DOHH2 (cell line): ENCODE results near the gene CACNA1A.

Experiments
- H3F3A ChIP-seq: fragments of 200-600 bp; sonication (generic), shearing (Covaris generic); 2 replicates; pipeline ENCODE4 v1.6.0; 2016; ENCODE audit warnings: antibody characterized with exemption, mild to moderate bottlenecking; ENCODE audit not compliant: control insufficient read depth, insufficient read depth
- H3K27ac ChIP-seq: fragments of 200-600 bp; sonication (generic); 2 replicates; pipeline ENCODE4 v1.5.1; 2014; ENCODE audit warnings: low read depth, mild to moderate bottlenecking, low read length, moderate library complexity
- H3K27me3 ChIP-seq: fragments of 200-600 bp; sonication (generic); 2 replicates; pipeline ENCODE4 v1.6.1; 2014; ENCODE audit warnings: mild to moderate bottlenecking, low read length, mixed read lengths; ENCODE audit not compliant: control insufficient read depth
- H3K36me3 ChIP-seq: fragments of 200-600 bp; sonication (generic); 2 replicates; pipeline ENCODE4 v1.6.1; 2014; ENCODE audit warnings: mild to moderate bottlenecking, low read length, moderate library complexity, mixed read lengths; ENCODE audit not compliant: control insufficient read depth
- H3K4me1 ChIP-seq: fragments of 200-600 bp; sonication (generic); 2 replicates; pipeline ENCODE4 v1.6.1; 2014; ENCODE audit warnings: mild to moderate bottlenecking, low read length, mixed read lengths; ENCODE audit not compliant: control insufficient read depth
- H3K4me2 ChIP-seq: fragments of 200-600 bp; sonication (generic); 2 replicates; pipeline ENCODE4 v1.6.0; 2014; ENCODE audit warnings: mild to moderate bottlenecking, low read length, moderate library complexity
- H3K4me3 ChIP-seq: fragments of 200-600 bp; sonication (generic); 2 replicates; pipeline ENCODE4 v1.5.1; 2014; ENCODE audit warnings: mild to moderate bottlenecking, low read length, mixed read lengths
- H3K79me2 ChIP-seq: fragments of 200-600 bp; sonication (generic); 2 replicates; pipeline ENCODE4 v1.6.1; 2014; ENCODE audit warnings: mild to moderate bottlenecking, low read length, mixed read lengths; ENCODE audit not compliant: control insufficient read depth
- H3K9me2 ChIP-seq: fragments of 200-600 bp; sonication (generic); replicated peaks from 2 replicates; pipeline ENCODE4 v1.6.1; 2014; ENCODE audit warnings: mild to moderate bottlenecking, low read length, mixed read lengths; ENCODE audit not compliant: control insufficient read depth
- H3K9me3 ChIP-seq: fragments of 200-600 bp; sonication (generic); 2 replicates; pipeline ENCODE4 v1.6.1; 2014; ENCODE audit warnings: antibody characterized with exemption, low read length, mixed read lengths; ENCODE audit not compliant: control insufficient read depth, insufficient read depth
- H4K20me1 ChIP-seq: fragments of 200-600 bp; sonication (generic); 2 replicates; pipeline ENCODE4 v1.6.0; 2014; ENCODE audit warnings: low read depth, mild to moderate bottlenecking, antibody characterized with exemption, low read length, moderate library complexity; ENCODE audit not compliant: control insufficient read depth, insufficient read depth
- CTCF ChIP-seq: fragments of 200-600 bp; sonication (generic); IDR thresholded peaks from one replicate; pipeline ENCODE4 v1.5.1; 2014; ENCODE audit warnings: antibody characterized with exemption, mild to moderate bottlenecking, low read depth, low read length; ENCODE audit not compliant: poor library complexity, severe bottlenecking
- EZH2phosphoT487 ChIP-seq: fragments of 200-600 bp; sonication (generic); IDR thresholded peaks from 2 replicates; pipeline ENCODE4 v1.6.1; 2017; ENCODE audit warnings: borderline replicate concordance, mild to moderate bottlenecking, antibody characterized with exemption, low read length, moderate library complexity, mixed read lengths

The CACNA1A gene

GRCh38 chr19:13408889-13409518, 97.3 kb downstream of the CACNA1A start:
- Histone ChIP-seq H3K4me3 (no peak overlapping the region), H3K27ac (no peak overlapping the region), H3K4me1 (no peaks in the 10 kb centered on the region), H4K20me1 (no peaks in the 10 kb centered on the region), H3F3A (no peaks in the 10 kb centered on the region), H3K9me3 (no peaks in the 10 kb centered on the region), H3K4me2 (no peak overlapping the region), H3K79me2 (no peaks in the 10 kb centered on the region), H3K36me3 (no peaks in the 10 kb centered on the region), H3K9me2 (no peaks in the 10 kb centered on the region), H3K27me3 (no peaks in the 10 kb centered on the region)
- TF ChIP-seq CTCF: no peak
- no peak for TF ChIP-seq EZH2phosphoT487

DNA sequence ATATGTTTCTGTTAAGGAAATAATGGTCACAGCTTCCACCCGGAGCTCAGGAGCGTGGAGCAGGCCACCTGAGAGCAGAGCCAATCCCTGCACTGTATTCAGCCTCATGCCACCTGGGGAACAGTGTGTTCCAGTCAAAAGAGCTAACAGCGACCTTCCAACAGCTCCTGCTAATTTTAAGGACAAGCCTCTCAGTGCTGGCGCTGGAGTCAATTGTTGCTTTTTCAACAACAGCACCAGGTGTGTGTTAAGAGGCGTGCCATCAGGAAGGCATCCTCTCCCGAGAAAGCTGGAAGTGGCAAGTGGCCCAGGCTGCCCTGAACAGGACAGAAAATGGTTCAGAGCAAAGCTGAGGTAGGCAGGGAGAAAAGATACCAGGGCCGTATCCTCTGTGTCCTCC, 102.0 kb downstream of the CACNA1A start:
- H3K4me3 ChIP-seq: no peak overlapping the region
- no peaks in the 10 kb centered on the region for H3K27me3 ChIP-seq

DNA sequence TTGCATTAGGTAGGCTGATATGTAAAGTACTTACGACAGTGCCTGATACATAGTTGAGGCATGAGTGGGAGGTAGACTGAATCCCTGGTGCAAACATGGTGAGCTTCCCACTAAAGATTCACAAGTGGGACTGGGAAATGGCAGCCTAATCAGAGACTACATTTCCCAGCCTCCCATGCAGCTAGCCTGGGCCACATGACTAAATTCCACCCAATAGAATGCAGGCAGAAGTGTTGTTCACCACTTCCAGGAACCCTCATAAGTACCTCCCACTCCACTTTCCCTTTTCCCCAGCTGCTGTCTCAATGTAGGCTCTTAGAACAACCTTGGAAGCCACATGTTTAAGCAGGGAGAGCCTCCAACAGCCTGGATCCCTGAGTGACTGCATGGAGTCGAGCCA, 104.9 kb downstream of the CACNA1A start:
- Histone ChIP-seq H3K4me3 (no peak overlapping the region), H4K20me1 (no peaks in the 10 kb centered on the region), H3K27me3 (no peaks in the 10 kb centered on the region), H3F3A (no peaks in the 10 kb centered on the region), H3K4me1 (no peaks in the 10 kb centered on the region), H3K36me3 (no peaks in the 10 kb centered on the region), H3K79me2 (no peaks in the 10 kb centered on the region), H3K27ac (no peak overlapping the region), H3K4me2 (no peak overlapping the region), H3K9me2 (no peaks in the 10 kb centered on the region), H3K9me3 (no peaks in the 10 kb centered on the region)
- TF ChIP-seq EZH2phosphoT487 (no peak), CTCF (no peak)

More for the DNA sequence above, 102.0 kb downstream of the CACNA1A start:
- Histone ChIP-seq H3K9me2 (no peaks in the 10 kb centered on the region), H3F3A (no peaks in the 10 kb centered on the region), H3K79me2 (no peaks in the 10 kb centered on the region), H3K36me3 (no peaks in the 10 kb centered on the region), H3K4me1 (no peaks in the 10 kb centered on the region), H3K27ac (no peak overlapping the region), H3K9me3 (no peaks in the 10 kb centered on the region), H4K20me1 (no peaks in the 10 kb centered on the region), H3K4me2 (no peak overlapping the region)
- TF ChIP-seq EZH2phosphoT487 (no peak), CTCF (no peak)
